Activated T-cell treated with anti-CD3 and anti-CD28 coated beads for 48 hours (primary cell): ENCODE results near the gene PABPC1L2A.
"Not testable (repeated sequence)": the region's sequence is repeated elsewhere in the genome, so short reads cannot be mapped to it uniquely, and the experiment has no call there.

Experiments
- DNase-seq: peaks from one replicate; pipeline ENCODE4 v3.0.0-alpha.2; 2020; ENCODE audit warnings: low read depth

The PABPC1L2A gene

DNA sequence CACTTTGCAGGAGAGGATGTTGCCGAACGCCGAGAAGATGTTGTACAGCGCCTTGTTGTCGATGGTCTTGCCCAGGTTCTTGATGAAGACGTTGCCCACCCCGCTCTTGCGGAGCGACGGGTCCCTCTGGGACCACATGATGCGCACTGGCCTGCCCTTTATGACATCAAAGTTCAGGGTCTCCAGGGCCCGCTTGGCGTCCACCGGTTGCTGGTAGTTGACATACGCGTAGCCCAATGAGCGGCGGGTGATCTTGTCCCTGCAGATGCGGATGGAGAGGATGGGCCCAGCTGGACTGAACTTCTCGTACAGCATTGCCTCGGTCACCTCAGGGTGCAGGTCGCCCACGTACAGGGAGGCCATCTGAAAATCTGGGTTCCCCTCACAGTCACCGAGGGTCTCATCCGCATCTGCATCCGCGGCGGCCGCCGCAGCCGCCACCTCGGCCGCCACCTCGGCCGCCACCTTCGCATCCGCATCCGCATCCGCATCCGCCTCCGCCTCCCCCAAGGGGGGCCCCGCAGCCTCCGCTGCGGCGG, at the start of gene PABPC1L2A:
Gene PABPC1L2A (minus strand): TSS at position 489 of the 539 bp plus-strand sequence. CDS start 126 bp downstream, at position 363.
- not testable (repeated sequence) for DNase-seq

DNA sequence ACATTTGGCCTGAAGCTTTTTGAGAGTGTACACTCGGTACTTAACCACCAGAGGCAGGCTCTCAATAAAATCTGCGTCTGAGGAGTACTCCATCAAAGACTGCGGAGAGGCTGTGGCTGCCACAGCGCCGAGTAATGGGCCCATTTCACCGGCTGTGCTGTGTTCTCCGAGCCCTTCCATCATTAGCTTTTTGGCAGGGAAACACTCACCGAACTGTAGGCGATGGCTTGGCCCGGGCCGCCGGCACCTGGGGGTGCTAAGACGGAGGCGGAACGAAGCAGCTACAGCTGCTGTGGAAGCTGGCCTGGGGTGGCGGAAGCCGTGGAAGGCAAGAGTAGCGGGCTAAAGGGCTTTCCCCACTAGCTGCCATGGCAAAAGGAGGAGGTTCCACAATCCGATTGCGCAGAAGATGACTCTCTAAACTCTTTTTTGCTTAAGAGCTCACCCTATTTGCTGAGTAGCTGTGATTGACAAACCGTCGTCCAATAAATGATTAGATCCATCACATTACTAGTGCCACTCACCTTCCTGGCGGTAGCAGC, 48.5 kb upstream of the PABPC1L2A start:
- DNase-seq = no peak

DNA sequence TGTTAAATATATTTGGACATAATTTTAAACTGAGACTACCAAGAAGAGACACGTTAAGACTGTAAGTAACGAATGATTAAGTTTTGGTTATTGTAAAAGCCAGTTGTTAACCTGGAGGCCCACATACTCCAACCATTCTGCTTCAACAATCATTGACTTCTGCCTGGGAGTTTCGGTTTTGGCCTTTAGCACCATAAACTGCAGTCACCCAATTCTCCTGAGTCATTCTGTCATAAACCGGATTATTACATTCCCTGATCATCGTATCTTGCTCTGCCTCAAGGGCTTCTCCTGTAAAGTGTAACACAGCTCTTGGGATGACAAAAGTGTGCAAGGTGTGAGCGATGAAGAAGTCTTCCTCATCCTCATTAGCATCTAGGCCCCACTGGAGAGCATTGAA, 46.9 kb upstream of the PABPC1L2A start:
- DNase-seq = no peak

DNA sequence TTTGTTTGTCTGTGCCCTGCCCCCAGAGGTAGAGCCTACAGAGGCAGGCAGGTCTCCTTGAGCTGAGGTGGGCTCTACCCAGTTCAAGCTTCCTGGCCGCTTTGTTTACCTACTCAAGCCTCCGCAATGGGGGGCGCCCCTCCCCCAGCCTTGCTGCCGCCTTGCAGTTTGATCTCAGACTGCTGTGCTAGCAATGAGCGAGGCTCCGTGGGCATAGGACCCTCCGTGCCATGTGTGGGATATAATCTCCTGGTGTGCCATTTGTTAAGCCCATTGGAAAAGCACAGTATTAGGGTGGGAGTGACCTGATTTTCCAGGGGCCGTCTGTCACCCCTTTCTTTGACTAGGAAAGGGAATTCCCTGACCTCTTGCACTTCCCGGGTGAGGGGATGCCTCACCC, 20.2 kb upstream of the PABPC1L2A start:
- not testable (repeated sequence) for DNase-seq

DNA sequence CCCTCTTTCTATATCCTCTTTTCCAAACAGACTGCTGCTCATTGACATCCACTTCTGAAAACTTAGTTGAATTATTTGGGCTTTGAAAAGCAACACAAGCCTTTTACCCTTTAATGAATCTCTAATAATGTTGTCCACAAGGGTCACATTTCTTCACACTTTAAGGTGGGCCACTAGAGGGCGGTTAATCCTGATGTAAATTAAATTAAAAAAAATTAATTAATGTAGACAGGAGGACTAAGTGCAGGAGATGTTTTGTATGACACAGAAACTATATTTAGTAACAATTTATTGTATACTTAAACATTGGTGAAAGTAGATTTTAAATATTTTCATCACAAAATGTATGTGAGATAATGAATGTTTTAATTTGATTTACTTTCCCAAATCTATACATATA, 7.5 kb upstream of the PABPC1L2A start:
- DNase-seq = not testable (repeated sequence)

DNA sequence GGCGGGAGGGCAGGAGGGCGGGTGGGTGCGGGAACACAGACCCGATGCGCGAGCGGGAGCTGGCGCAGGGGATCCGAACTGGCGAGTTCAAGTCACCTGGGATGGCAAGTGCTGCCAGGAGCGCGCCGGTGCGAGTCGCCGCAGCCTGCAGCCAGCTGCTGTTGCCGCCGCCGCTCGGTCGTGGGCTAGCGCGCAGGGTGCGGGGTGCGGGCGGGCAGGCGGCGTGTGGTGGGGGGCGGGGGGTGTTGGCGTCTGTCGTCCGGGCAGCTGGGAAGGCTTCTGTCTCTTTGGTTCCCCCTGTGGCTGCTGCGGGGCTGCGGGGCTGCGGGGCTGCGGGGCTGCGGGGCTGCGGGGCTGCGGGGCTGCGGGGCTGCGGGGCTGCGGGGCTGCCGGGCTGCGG, 572 bp upstream of the PABPC1L2A start:
- not testable (repeated sequence) for DNase-seq

DNA sequence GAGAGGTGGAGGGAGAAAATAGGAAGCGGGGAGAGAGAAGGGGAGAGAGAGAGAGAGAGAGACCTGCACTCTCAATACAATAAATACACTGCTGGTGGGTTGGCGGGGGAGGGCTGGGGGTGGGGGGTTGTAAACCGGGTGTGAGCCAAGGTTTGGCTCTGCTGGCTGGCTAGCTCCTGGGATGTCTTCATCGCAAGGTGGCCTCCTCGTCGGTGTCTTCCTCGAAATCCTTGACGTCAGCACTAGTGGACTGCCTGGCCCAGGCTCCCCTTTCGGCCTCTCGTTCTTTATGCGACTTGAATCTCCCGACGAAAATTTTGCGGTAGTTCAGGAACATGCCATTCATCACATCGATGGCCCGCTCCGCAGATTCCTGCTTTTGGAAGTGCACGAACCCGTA, 715 bp downstream of the PABPC1L2A start:
- DNase-seq = not testable (repeated sequence)

DNA sequence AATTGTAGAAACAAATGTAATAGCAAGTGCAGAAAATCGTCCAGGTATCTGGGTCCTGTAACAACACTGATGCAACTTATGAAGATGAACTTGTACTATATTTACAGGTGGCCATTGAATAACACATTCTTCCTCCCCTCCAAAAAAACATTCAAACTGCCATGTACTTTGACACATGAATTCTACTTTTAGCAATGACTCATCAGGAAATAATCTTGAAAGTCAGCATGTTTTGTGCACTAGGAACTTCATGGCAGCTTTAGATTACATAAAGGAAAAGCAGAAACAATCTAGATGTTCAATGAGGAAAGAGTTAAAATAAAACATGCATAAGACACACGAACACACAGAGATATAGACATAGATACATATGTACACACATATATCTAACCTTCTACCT, 2.5 kb downstream of the PABPC1L2A start:
- no peak for DNase-seq

DNA sequence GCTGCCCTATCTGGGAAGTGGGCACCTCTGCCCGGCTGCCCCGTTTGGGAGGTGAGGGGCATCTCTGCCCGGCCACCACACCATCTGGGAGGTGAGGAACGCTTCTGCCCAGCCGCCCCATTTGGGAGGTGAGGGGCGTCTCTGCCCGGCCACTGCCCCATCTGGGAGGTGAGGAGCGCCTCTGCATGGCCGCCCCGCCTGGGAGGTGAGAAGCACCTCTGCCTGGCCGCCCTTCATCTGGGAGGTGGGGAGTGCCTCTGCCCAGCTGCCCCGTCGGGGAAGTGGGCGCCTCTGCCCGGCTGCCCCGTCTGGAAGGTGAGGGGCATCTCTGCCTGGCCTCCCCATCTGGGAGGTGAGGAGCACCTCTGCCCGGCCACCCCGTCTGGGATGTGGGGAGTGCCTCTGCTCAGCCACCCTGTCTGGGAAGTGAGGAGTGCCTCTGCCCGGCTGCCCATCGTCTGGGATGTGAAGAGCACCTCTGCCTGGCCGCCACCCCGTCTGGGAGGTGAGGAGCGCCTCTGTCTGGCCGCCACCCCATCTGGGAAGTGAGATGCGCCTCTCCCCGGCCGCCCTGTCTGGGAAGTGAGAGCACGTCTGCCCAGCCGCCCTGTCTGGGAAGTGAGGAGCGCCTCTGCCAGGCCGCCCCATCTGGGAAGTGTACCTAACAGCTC, 9.8 kb downstream of the PABPC1L2A start:
- no peak for DNase-seq

DNA sequence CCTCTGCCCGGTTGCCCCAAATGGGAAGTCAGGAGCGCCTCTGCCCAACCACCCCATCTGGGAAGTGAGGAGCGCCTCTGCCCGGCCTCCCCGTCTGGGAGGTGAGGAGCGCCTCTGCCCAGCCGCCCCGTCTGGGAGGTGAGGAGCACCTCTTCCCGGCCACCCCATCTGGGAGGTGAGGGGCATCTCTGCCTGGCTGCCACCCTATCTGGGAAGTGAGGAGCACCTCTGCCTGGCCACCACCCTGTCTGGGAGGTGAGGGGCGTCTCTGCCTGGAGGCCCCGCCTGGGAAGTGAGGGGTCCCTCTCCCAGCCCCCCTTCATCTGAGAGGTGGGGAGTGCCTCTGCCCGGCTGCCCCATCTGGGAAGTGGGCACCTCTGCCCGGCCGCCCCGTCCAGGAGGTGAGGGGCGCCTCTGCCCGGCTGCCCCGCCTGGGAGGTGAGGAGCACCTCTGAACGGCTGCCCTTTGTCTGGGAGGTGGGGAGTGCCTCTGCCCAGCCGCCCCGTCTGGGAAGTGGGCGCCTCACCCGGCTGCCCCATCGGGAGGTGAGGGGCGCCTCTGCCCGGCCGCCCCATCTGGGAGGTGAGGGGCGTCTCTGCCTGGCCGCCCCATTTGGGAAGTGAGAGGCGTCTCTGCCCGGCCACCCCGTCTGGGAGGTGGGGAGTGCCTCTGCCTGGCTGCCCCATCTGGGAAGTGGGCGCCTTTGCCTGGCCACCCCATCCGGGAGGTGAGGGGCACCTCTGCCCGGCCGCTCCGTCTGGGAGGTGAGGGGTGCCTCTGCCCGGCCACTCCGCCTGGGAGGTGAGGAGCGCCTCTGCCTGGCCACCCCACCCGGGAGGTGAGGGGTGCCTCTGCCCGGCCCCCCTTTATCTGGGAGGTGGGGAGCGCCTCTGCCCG, 10.6 kb downstream of the PABPC1L2A start:
- DNase-seq = no peak

DNA sequence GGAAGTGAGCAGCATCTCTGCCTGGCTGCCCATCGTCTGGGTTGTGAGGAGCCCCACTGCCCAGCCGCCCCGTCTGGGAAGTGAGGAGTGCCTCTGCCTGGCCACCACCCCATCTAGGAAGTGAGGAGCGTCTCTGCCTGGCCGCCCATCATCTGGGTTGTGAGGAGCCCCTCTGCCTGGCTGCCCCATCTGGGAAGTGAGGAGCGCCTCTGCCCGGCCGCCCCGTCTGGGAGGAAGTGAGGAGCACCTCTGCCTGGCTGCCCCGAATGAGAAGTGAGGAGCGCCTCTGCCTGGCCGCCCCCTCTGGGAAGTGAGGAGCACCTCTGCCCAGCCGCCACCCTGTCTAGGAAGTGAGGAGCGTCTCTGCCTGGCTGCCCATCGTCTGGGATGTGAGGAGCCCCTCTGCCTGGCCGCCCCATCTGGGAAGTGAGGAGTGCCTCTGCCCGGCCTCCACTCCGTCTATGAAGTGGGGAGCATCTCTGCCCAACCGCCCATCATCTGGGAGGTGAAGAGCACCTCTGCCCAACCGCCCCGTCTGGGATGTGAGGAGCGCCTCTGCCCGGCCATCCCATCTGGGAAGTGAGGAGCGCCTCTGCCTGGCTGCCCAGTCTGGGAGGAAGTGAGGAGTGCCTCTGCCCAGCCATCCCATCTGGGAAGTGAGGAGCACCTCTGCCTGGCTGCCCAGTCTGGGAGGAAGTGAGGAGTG, 11.4 kb downstream of the PABPC1L2A start:
- DNase-seq = not testable (repeated sequence)

DNA sequence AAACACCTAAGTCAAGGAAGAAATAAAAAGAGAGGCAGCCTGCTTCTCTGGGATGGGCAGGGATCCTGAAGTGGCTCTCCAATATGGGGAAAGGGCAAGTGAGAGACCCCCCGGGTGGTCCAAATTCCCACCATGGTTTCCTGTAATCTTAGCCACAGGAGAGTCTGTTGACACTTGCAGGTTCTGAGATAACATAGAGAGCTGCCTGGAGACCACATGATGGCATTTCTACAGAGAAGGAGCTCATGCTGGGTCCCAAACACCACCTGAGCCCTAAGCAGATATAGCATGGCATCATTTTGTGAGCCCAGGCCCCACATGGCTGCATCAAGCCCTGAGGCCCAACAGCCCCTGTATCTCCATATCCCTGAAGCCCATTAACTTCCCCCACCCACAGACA, 50.4 kb downstream of the PABPC1L2A start:
- no peak for DNase-seq
